KMS-11 (cell line): ENCODE measurements around the gene GET4.

ENCODE experiments used
- H2AFZ ChIP-seq: fragments of 200-600 bp; sonication (generic); 2 replicates; pipeline ENCODE4 v1.6.1; 2016; ENCODE audit warnings: antibody characterized with exemption, mixed run types, low read depth
- H3K27ac ChIP-seq: fragments of 200-600 bp; sonication (generic); 2 replicates; pipeline ENCODE4 v1.6.1; 2016; ENCODE audit warnings: mild to moderate bottlenecking, mixed run types
- H3K27me3 ChIP-seq: fragments of 200-600 bp; sonication (generic); 2 replicates; pipeline ENCODE4 v1.6.1; 2017; ENCODE audit warnings: mild to moderate bottlenecking, low read depth, mixed run types, moderate library complexity; ENCODE audit not compliant: insufficient read depth
- H3K36me3 ChIP-seq: fragments of 200-600 bp; sonication (generic); 2 replicates; pipeline ENCODE4 v1.6.1; 2017; ENCODE audit warnings: mild to moderate bottlenecking, mixed run types; ENCODE audit not compliant: insufficient read depth
- H3K4me1 ChIP-seq: fragments of 200-600 bp; sonication (generic); 2 replicates; pipeline ENCODE4 v1.6.1; 2016; ENCODE audit warnings: mild to moderate bottlenecking, low read depth, mixed run types; ENCODE audit not compliant: poor library complexity, severe bottlenecking
- H3K4me2 ChIP-seq: fragments of 200-600 bp; sonication (generic); 2 replicates; pipeline ENCODE4 v1.7.0; 2016; ENCODE audit warnings: mild to moderate bottlenecking, mixed run types
- H3K4me3 ChIP-seq: fragments of 200-600 bp; sonication (generic); IDR thresholded peaks from 2 replicates; pipeline ENCODE4 v1.6.1; 2017; ENCODE audit warnings: low read depth, low read length, mixed read lengths; ENCODE audit not compliant: insufficient read depth
- H3K79me2 ChIP-seq: fragments of 200-600 bp; sonication (generic); 2 replicates; pipeline ENCODE4 v1.6.1; 2016; ENCODE audit warnings: low read depth, mixed run types; ENCODE audit not compliant: insufficient read depth
- H3K9ac ChIP-seq: fragments of 200-600 bp; sonication (generic); 2 replicates; pipeline ENCODE4 v1.6.1; 2016; ENCODE audit warnings: mild to moderate bottlenecking, mixed run types
- H4K20me1 ChIP-seq: fragments of 200-600 bp; sonication (generic); 2 replicates; pipeline ENCODE4 v1.6.1; 2016; ENCODE audit warnings: mild to moderate bottlenecking, mixed run types; ENCODE audit not compliant: insufficient read depth
- TF ChIP-seq, protein P1 (sequence below): fragments of 200-600 bp; sonication (generic); conservative IDR thresholded peaks from 2 replicates; pipeline ENCODE4 v1.6.1; 2017; ENCODE audit warnings: low read depth, mild to moderate bottlenecking, antibody characterized with exemption, low read length, moderate library complexity, mixed read lengths

Gene GET4

DNA sequence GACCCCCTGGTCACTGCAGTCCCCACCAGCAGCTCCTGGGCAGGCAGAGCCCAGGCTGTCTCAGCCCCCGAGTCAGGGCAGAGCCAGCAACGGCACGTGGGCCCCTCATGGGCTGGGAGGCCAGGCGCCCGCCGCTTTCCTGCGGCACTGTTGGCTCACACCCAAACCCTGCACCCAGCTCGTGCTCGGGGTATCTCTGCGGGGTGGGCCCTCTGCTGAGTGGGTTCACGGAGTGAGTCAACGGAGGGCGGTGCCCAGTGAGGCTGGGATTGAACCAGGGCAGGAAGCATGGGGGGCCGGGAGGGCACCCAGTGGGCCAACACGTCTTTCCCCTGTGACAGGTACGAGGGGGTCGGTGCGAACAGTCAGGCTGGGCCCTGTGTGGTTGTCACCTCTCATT, 49.2 kb downstream of the GET4 start:
- Histone ChIP-seq H3K27ac (no peak overlapping the region), H3K4me2 (no peak overlapping the region; the same call in 1 of the 2 replicates), H3K9ac (no peak overlapping the region), H3K36me3 (no peaks in the 10 kb centered on the region), H3K79me2 (no peaks in the 10 kb centered on the region), H2AFZ (no peak overlapping the region), H3K4me1 (peaks cover 40% of the 10 kb centered on the region), H4K20me1 (no peaks in the 10 kb centered on the region), H3K4me3 (no peak overlapping the region), H3K27me3 (no peaks in the 10 kb centered on the region)
- TF ChIP-seq, protein P1, sequence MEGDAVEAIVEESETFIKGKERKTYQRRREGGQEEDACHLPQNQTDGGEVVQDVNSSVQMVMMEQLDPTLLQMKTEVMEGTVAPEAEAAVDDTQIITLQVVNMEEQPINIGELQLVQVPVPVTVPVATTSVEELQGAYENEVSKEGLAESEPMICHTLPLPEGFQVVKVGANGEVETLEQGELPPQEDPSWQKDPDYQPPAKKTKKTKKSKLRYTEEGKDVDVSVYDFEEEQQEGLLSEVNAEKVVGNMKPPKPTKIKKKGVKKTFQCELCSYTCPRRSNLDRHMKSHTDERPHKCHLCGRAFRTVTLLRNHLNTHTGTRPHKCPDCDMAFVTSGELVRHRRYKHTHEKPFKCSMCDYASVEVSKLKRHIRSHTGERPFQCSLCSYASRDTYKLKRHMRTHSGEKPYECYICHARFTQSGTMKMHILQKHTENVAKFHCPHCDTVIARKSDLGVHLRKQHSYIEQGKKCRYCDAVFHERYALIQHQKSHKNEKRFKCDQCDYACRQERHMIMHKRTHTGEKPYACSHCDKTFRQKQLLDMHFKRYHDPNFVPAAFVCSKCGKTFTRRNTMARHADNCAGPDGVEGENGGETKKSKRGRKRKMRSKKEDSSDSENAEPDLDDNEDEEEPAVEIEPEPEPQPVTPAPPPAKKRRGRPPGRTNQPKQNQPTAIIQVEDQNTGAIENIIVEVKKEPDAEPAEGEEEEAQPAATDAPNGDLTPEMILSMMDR = no peak

DNA sequence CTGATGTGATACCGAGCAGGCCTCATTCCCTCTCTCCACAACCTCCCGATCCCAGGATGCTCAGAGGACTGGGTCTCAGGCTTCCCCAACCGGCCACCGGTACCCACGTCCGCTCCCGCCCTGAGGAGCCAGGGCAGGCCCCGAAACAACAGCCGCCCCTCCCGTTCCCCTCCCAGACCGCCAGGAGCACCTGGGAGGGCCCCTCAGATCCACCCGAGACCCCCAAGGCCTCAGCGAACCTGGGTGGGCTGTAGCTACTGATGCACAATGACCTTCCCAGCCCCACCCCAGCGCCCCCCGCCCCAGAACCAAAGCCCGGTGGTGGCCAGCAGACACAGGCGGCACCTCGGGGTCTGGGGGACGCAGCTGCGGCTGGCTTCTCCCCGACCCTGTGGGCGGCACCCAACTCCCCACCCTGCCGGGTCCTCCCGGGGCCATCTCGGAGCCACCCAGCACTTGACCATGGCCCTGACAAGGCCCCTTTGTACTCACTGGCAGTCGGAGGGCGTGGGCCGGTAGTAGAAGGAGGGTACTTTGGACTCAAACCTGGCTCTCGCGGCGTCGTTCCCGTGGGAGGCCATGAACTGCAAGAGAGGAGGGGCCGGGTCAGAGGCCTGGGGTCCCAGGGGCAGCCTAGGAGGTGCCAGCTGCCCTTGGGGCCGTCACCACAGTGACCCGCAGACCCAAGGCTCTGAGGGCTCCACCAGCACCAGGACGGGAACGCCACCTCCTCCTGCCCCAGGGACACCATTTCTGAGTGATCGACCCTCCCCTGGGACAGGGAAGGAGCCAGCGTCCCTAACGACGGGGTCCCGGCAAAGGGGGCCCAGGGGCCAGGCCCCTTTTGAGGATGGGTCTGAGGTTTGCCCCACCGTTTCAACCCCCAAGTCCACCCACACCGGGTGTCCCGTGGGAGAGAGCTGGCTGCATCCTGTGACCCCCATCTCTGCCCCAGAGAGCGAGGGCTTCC, 50.0 kb downstream of the GET4 start:
- Histone ChIP-seq H2AFZ (no peak overlapping the region), H3K27ac (no peak overlapping the region), H3K4me1 (peaks cover 40% of the 10 kb centered on the region), H3K4me2 (no peak overlapping the region), H3K4me3 (no peak overlapping the region), H3K9ac (no peak overlapping the region), H3K79me2 (no peaks in the 10 kb centered on the region), H3K27me3 (no peaks in the 10 kb centered on the region), H4K20me1 (no peaks in the 10 kb centered on the region), H3K36me3 (no peaks in the 10 kb centered on the region)
- TF ChIP-seq, protein P1 = no peak

DNA sequence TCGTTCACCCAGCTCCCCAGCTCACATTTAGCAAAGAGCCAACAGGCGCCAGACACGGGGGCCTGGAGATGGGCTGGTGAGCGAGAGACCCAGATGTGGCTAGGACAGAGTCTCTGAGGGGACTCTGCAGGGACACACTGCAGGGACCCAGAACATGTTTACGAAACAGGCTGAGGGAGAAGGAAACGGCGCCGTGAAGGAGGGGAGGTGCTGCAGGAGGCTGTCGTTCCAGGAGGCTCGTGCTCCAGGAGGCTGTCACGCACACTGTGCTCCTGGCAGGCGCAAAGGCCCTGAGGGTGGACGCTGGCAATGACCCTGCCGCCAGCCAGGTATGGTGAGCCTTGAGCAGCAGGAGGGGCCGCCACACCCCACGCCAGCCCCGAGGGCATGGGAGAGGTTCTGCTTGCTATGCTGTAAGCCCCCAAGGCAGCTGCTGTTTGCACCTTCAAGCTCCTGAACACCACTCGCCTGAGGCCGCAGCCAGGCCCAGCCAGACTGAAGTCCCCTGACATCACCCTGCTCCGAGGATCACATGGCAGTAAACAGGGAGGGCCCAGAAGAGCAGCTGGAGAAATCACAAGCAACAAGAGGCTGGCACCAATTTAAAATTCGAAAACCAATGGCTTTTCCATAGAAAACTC, 50.8 kb downstream of the GET4 start:
- H3K36me3 ChIP-seq = no peaks in the 10 kb centered on the region
- H3K4me2 ChIP-seq = no peak overlapping the region
- no peak overlapping the region for H2AFZ ChIP-seq
- no peak overlapping the region for H3K9ac ChIP-seq
- H4K20me1 ChIP-seq = no peaks in the 10 kb centered on the region
- peaks cover 38% of the 10 kb centered on the region for H3K4me1 ChIP-seq
- H3K27me3 ChIP-seq = peaks cover 8% of the 10 kb centered on the region; the same call in 1 of the 2 replicates
- no peak overlapping the region for H3K4me3 ChIP-seq
- no peaks in the 10 kb centered on the region for H3K79me2 ChIP-seq
- H3K27ac ChIP-seq = no peak overlapping the region
- TF ChIP-seq, protein P1 = no peak

DNA sequence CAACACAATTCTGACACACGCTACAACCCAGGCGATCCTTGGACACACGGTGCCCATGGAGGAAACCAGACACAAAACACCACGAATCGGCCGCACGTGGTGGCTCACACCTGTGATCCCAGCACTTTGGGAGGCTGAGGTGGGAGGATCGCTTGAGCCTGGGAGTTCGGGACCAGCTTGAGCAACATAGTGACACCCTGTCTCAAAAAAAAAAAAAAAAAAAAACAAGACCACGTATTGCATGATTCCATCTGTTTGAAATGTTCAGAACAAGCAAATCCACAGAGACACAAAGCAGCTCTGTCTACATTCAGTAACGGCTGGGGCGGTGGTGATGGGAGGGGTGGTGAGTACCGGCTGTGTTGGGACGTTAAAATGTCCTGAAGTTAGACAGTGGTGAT, 53.0 kb downstream of the GET4 start:
- Histone ChIP-seq H3K36me3 (no peaks in the 10 kb centered on the region), H3K9ac (no peak overlapping the region), H3K4me2 (no peak overlapping the region), H3K79me2 (no peaks in the 10 kb centered on the region), H4K20me1 (no peaks in the 10 kb centered on the region), H3K4me1 (peaks cover 24% of the 10 kb centered on the region), H3K4me3 (no peak overlapping the region), H2AFZ (no peak overlapping the region), H3K27ac (no peak overlapping the region), H3K27me3 (peaks cover 11% of the 10 kb centered on the region; the same call in 1 of the 2 replicates)
- TF ChIP-seq, protein P1 = no peak
